HepG2 (cell line): ENCODE data around the gene RAB28. TPM values are rescaled to one million over a fixed set of nuclear protein-coding genes. Genes with fewer than 3 reads are reported as not detected.

ENCODE experiments used
- ELF3 ChIP-seq: IDR thresholded peaks from 2 replicates; pipeline ENCODE4 v1.6.1; 2016; ENCODE audit warnings: missing genetic modification reagents, missing compliant biosample characterization
- FOXA3 ChIP-seq: IDR thresholded peaks from 2 replicates; pipeline ENCODE4 v1.6.1; 2016; ENCODE audit warnings: missing genetic modification reagents, missing compliant biosample characterization
- ISL2 ChIP-seq: sonication (generic); formaldehyde crosslinking; IDR thresholded peaks from 2 replicates; pipeline ENCODE4 v1.5.0; 2020; ENCODE audit warnings: missing genetic modification reagents
- NFIC ChIP-seq: IDR thresholded peaks from 2 replicates; pipeline ENCODE4 v1.6.1; 2012; ENCODE audit warnings: mild to moderate bottlenecking, low read length, inconsistent platforms
- RBFOX2 ChIP-seq: fragments of 200-400 bp; formaldehyde crosslinking; IDR thresholded peaks from 2 replicates; pipeline ENCODE4 v1.6.1; 2017; ENCODE audit warnings: low read depth, mild to moderate bottlenecking, low read length
- SMARCE1 ChIP-seq: fragments of 450-650 bp; IDR thresholded peaks from 2 replicates; pipeline ENCODE4 v1.6.1; 2017; ENCODE audit warnings: borderline replicate concordance
- TOPORS ChIP-seq: sonication (generic); formaldehyde crosslinking; IDR thresholded peaks from 2 replicates; pipeline ENCODE4 v1.8.0; 2023; ENCODE audit warnings: mild to moderate bottlenecking, missing genetic modification reagents
- ZNF552 ChIP-seq: sonication (generic); formaldehyde crosslinking; IDR thresholded peaks from 2 replicates; pipeline ENCODE4 v1.9.0; 2022; ENCODE audit warnings: missing genetic modification reagents, mild to moderate bottlenecking, borderline replicate concordance
- ZNF589 ChIP-seq: sonication (generic); formaldehyde crosslinking; conservative IDR thresholded peaks from 2 replicates; pipeline ENCODE4 v1.8.0; 2022; ENCODE audit warnings: mild to moderate bottlenecking, moderate library complexity, missing genetic modification reagents
- ZNF720 ChIP-seq: sonication (generic); formaldehyde crosslinking; IDR thresholded peaks from 2 replicates; pipeline ENCODE4 v1.4.0; 2020; ENCODE audit warnings: missing genetic modification reagents
- polyA plus RNA-seq, 8 experiments: library from polyadenylated mRNA; depleted of rRNA in 3 of 8; stranded (reverse) in 7 of 8; unstranded in 1 of 8; fragments of >200 nt; fragmentation: Illumina TruSeq in 4 of 8; extraction: Trizol in 4 of 8; gene quantifications; 2 replicates each; pipeline versions ENCODE4 v1.2.1 to v1.2.3, GENCODE V29; 2011 to 2016; ENCODE audit warnings: low read depth in 4 of 8, missing spikeins in 1 of 8, mixed read lengths in 1 of 8; ENCODE audit not compliant: insufficient read depth in 1 of 8
- total RNA-seq, 5 experiments: library from RNA; depleted of rRNA; stranded (reverse); fragments of >200 nt; fragmentation: Illumina TruSeq; extraction: Trizol; gene quantifications; 2 replicates each; pipeline ENCODE4 v1.2.3, GENCODE V29; 2016; ENCODE audit warnings: low read depth in 1 of 5
- TF ChIP-seq, protein P1 (sequence below): sonication (generic); formaldehyde crosslinking; IDR thresholded peaks from one replicate; pipeline ENCODE4 v1.5.1; 2020; ENCODE audit warnings: mild to moderate bottlenecking, missing genetic modification reagents; ENCODE audit errors: not compliant biosample characterization
- TF ChIP-seq, protein P2 (sequence below): sonication (generic); formaldehyde crosslinking; IDR thresholded peaks from 2 replicates; pipeline ENCODE4 v1.5.1; 2020; ENCODE audit warnings: missing genetic modification reagents, mild to moderate bottlenecking, borderline replicate concordance
- TF ChIP-seq, protein P3 (sequence below): sonication (generic); formaldehyde crosslinking; conservative IDR thresholded peaks from 2 replicates; pipeline ENCODE4 v1.8.0; 2022; ENCODE audit warnings: mild to moderate bottlenecking, moderate library complexity, missing genetic modification reagents
- TF ChIP-seq, protein P4 (sequence below): IDR thresholded peaks from 2 replicates; pipeline ENCODE4 v1.6.1; 2012; ENCODE audit warnings: inconsistent platforms
- TF ChIP-seq, protein P5 (sequence below): sonication (generic); formaldehyde crosslinking; IDR thresholded peaks from 2 replicates; pipeline ENCODE4 v1.5.0; 2020; ENCODE audit warnings: missing genetic modification reagents

Gene RAB28
- total and polyA plus RNA-seq, 2 of the 13 experiments (the other 11 are each of a cell fraction or from before 2014, with no cell fraction given): 11.8 to 18.2 TPM

DNA sequence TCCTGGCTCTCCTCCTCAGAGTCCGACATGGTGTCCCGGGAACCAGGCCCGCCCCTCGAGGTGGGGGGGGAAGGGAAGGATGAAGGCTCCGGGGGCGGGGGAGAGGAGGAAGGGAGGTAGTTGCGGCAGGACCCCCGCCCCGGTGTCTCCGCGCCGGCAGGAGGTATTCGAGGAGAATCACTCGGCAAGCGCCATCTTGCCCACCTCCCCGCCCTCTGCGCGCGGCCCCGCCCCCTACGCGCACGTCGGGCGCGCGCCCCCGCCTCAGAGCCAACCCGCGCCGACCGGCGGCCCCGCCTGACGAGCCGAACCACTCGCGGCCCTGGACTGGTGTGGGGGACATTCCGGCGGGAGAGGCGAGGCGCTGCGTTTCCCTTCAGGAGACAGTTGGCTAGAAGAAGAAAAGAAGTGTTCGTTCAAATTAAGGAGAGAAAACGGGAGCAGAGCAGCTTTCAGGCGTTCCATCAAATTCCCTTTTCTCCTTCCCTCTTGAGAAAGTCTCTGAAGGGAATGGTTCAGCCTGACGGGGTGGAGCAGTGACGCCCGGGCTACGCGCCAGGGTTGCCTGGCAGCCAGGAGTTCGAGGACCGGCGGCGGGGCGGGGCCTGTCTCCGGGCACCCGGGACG is at the start of gene RAB28 (continued):
- TF ChIP-seq, protein P1, sequence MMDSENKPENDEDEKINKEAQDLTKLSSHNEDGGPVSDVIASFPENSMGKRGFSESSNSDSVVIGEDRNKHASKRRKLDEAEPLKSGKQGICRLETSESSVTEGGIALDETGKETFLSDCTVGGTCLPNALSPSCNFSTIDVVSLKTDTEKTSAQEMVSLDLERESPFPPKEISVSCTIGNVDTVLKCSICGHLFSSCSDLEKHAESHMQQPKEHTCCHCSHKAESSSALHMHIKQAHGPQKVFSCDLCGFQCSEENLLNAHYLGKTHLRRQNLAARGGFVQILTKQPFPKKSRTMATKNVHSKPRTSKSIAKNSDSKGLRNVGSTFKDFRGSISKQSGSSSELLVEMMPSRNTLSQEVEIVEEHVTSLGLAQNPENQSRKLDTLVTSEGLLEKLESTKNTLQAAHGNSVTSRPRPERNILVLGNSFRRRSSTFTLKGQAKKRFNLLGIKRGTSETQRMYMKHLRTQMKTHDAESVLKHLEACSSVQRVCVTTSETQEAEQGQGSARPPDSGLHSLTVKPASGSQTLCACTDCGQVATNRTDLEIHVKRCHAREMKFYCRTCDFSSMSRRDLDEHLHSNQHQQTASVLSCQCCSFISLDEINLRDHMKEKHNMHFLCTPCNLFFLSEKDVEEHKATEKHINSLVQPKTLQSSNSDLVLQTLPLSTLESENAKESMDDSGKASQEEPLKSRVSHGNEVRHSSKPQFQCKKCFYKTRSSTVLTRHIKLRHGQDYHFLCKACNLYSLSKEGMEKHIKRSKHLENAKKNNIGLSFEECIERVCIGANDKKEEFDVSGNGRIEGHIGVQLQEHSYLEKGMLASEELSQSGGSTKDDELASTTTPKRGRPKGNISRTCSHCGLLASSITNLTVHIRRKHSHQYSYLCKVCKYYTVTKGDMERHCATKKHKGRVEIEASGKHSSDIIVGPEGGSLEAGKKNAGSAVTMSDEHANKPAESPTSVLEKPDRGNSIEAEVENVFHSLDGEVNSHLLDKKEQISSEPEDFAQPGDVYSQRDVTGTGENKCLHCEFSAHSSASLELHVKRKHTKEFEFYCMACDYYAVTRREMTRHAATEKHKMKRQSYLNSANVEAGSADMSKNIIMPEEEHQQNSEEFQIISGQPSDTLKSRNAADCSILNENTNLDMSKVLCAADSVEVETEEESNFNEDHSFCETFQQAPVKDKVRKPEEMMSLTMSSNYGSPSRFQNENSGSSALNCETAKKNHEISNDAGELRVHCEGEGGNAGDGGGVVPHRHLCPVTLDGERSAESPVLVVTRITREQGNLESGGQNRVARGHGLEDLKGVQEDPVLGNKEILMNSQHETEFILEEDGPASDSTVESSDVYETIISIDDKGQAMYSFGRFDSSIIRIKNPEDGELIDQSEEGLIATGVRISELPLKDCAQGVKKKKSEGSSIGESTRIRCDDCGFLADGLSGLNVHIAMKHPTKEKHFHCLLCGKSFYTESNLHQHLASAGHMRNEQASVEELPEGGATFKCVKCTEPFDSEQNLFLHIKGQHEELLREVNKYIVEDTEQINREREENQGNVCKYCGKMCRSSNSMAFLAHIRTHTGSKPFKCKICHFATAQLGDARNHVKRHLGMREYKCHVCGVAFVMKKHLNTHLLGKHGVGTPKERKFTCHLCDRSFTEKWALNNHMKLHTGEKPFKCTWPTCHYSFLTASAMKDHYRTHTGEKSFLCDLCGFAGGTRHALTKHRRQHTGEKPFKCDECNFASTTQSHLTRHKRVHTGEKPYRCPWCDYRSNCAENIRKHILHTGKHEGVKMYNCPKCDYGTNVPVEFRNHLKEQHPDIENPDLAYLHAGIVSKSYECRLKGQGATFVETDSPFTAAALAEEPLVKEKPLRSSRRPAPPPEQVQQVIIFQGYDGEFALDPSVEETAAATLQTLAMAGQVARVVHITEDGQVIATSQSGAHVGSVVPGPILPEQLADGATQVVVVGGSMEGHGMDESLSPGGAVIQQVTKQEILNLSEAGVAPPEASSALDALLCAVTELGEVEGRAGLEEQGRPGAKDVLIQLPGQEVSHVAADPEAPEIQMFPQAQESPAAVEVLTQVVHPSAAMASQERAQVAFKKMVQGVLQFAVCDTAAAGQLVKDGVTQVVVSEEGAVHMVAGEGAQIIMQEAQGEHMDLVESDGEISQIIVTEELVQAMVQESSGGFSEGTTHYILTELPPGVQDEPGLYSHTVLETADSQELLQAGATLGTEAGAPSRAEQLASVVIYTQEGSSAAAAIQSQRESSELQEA (CRISPR knock-in tag): peak; percentile 51
- TF ChIP-seq ZNF720 (CRISPR knock-in tag) (no peak), FOXA3 (CRISPR knock-in tag) (no peak), ISL2 (CRISPR knock-in tag) (peak; percentile 38; the same call in 1 of the 2 replicates), SMARCE1 (no peak), ZNF589 (no peak), TOPORS (CRISPR knock-in tag) (no peak), RBFOX2 (peak; percentile 66), ZNF552 (CRISPR knock-in tag) (no peak), ELF3 (CRISPR knock-in tag) (0 out of 2 replicates have a peak, but pooled peaks have one; percentile 29), NFIC (no peak)
- TF ChIP-seq, protein P2, sequence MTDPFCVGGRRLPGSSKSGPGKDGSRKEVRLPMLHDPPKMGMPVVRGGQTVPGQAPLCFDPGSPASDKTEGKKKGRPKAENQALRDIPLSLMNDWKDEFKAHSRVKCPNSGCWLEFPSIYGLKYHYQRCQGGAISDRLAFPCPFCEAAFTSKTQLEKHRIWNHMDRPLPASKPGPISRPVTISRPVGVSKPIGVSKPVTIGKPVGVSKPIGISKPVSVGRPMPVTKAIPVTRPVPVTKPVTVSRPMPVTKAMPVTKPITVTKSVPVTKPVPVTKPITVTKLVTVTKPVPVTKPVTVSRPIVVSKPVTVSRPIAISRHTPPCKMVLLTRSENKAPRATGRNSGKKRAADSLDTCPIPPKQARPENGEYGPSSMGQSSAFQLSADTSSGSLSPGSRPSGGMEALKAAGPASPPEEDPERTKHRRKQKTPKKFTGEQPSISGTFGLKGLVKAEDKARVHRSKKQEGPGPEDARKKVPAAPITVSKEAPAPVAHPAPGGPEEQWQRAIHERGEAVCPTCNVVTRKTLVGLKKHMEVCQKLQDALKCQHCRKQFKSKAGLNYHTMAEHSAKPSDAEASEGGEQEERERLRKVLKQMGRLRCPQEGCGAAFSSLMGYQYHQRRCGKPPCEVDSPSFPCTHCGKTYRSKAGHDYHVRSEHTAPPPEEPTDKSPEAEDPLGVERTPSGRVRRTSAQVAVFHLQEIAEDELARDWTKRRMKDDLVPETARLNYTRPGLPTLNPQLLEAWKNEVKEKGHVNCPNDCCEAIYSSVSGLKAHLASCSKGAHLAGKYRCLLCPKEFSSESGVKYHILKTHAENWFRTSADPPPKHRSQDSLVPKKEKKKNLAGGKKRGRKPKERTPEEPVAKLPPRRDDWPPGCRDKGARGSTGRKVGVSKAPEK (CRISPR knock-in tag): no peak
- TF ChIP-seq, protein P3, sequence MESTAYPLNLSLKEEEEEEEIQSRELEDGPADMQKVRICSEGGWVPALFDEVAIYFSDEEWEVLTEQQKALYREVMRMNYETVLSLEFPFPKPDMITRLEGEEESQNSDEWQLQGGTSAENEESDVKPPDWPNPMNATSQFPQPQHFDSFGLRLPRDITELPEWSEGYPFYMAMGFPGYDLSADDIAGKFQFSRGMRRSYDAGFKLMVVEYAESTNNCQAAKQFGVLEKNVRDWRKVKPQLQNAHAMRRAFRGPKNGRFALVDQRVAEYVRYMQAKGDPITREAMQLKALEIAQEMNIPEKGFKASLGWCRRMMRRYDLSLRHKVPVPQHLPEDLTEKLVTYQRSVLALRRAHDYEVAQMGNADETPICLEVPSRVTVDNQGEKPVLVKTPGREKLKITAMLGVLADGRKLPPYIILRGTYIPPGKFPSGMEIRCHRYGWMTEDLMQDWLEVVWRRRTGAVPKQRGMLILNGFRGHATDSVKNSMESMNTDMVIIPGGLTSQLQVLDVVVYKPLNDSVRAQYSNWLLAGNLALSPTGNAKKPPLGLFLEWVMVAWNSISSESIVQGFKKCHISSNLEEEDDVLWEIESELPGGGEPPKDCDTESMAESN (CRISPR knock-in tag): 0 out of 2 replicates have a peak, but pooled peaks have one; percentile 7
- TF ChIP-seq, protein P4, sequence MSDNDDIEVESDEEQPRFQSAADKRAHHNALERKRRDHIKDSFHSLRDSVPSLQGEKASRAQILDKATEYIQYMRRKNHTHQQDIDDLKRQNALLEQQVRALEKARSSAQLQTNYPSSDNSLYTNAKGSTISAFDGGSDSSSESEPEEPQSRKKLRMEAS: peak; percentile 52
- TF ChIP-seq, protein P5, sequence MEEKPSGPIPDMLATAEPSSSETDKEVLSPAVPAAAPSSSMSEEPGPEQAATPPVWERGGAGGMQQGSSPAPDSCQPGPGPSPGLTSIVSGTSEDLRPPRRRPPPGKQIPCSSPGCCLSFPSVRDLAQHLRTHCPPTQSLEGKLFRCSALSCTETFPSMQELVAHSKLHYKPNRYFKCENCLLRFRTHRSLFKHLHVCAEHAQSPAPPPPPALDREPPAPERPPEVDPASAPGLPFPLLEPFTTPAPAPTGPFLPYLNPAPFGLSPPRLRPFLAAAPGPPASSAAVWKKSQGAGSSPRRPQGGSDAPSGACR (CRISPR knock-in tag): no peak
